Measurements from ENCODE around the gene CASQ2. TPM values are rescaled to one million over a fixed set of nuclear protein-coding genes. Genes with fewer than 3 reads are reported as not detected.

Gene CASQ2
- total RNA-seq, 1 experiment from 2014 or later, result not detected

- RAD21 ChIA-PET (ENCODE audit: low non-redundant PET in 1 of 2, low total read pairs in 2 of 2, uncharacterized antibody in 2 of 2, unreplicated experiment in 2 of 2), result interaction anchor here (0.5 to 2.6 kb wide), 7 partner anchors 43 to 1842 kb away, joined by 3 to 14 read pairs (median 5); no protein-coding TSS in a partner anchor
- Histone ChIP-seq H3K4me1 (ENCODE audit: control insufficient read depth in 1 of 2, insufficient read depth in 2 of 2, low read length in 2 of 2) (peaks cover 0 to 5% of the 10 kb centered on the region in 2 experiments; a peak in 2 of 4 replicates), H2AFZ (ENCODE audit: low read depth, low read length, poor library complexity, severe bottlenecking) (no peak overlapping the region), H3K27ac (ENCODE audit: low read depth, low read length) (no peak overlapping the region), H3K79me2 (ENCODE audit: insufficient read depth, low read length) (no peaks in the 10 kb centered on the region), H3K9ac (ENCODE audit: low read length) (no peak overlapping the region), H3K4me2 (ENCODE audit: low read length) (no peak overlapping the region), H3K9me3 (ENCODE audit: control insufficient read depth in 1 of 2, insufficient read depth in 1 of 2, low read depth in 1 of 2, low read length in 2 of 2) (no peaks in the 10 kb centered on the region), H3K36me3 (ENCODE audit: control insufficient read depth in 1 of 2, insufficient read depth in 2 of 2, low read length in 2 of 2) (no peaks in the 10 kb centered on the region), H3K27me3 (ENCODE audit: insufficient read depth, low read length) (no peaks in the 10 kb centered on the region), H4K20me1 (ENCODE audit: insufficient read depth) (no peaks in the 10 kb centered on the region), H3K4me3 (replicated peaks in 1 of 2; ENCODE audit: low read depth in 1 of 2, low read length in 2 of 2) (no peak overlapping the region), H3K9me2 (ENCODE audit: insufficient read depth) (no peaks in the 10 kb centered on the region)
- POLR2A ChIA-PET, result interaction anchor here (1.2 kb wide), 1 partner anchor 213 kb away, joined by 3 read pairs; no protein-coding TSS in a partner anchor
- no peak for TF ChIP-seq YY1 (IDR thresholded peaks at IDR 0.05; ENCODE audit: extremely low read depth, insufficient replicate concordance, low read depth, low read length)
- TF ChIP-seq, protein P1, sequence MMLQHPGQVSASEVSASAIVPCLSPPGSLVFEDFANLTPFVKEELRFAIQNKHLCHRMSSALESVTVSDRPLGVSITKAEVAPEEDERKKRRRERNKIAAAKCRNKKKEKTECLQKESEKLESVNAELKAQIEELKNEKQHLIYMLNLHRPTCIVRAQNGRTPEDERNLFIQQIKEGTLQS (IDR thresholded peaks at IDR 0.05), result no peak
- TF ChIP-seq POLR2A (IDR thresholded peaks at IDR 0.05; ENCODE audit: borderline replicate concordance, extremely low read depth, insufficient read depth, insufficient read length), result no peak
- TF ChIP-seq TCF7L2 (IDR thresholded peaks at IDR 0.05; ENCODE audit: borderline replicate concordance, extremely low read depth, insufficient read depth, insufficient read length), result no peak
- 0 out of 2 replicates have a peak, but pooled peaks have one; percentile 19 for TF ChIP-seq POLR2AphosphoS5 (IDR thresholded peaks at IDR 0.05; ENCODE audit: low read depth, low read length)
- TF ChIP-seq CEBPB (IDR thresholded peaks at IDR 0.05; ENCODE audit: low read depth), result no peak
- 0 out of 2 replicates have a peak, but pooled peaks have one; percentile 33 for TF ChIP-seq CBX3 (IDR thresholded peaks at IDR 0.05; ENCODE audit: low read depth)
- TF ChIP-seq RAD21 (IDR thresholded peaks at IDR 0.05; ENCODE audit: low read depth), result peak; percentile 82
- TF ChIP-seq EGR1 (IDR thresholded peaks at IDR 0.05; ENCODE audit: low read depth), result no peak
- TF ChIP-seq CTCF (IDR thresholded peaks at IDR 0.05 in 2 of 3, conservative IDR thresholded peaks at IDR 0.05 in 1 of 3; ENCODE audit: borderline replicate concordance in 1 of 3, insufficient read depth in 1 of 3, low read depth in 2 of 3, low read length in 2 of 3), result peak; percentile 35 to 68 (median 55); a peak in 5 of 6 replicates
- CTCF ChIA-PET, result interaction anchor here (0.7 to 3.3 kb wide), 12 partner anchors 47 to 627 kb away, joined by 3 to 46 read pairs (median 4); no protein-coding TSS in a partner anchor
- DNase-seq (ENCODE audit: low read depth, low spot score) (peak; percentile 34), ATAC-seq (peak; percentile 78)
- BruUV-seq (replicated peaks), result no TSS peak
- intact Hi-C loops (cut with micrococcal nuclease), result loop anchor here (1.0 to 5.0 kb wide), 3 partner anchors 57 to 627 kb away; no protein-coding TSS in a partner anchor
Observed at GRCh38 chr1:115764541-115764940, 4.0 kb downstream of the CASQ2 start.
